HG02981 (cell line): Measurements from ENCODE around the gene TBX3.

Experiments used
- ATAC-seq: cut with Tn5 transposase; IDR thresholded peaks from one replicate; pipeline ENCODE4 v1.9.1; 2021; ENCODE audit warnings: mild to moderate bottlenecking, moderate library complexity; ENCODE audit not compliant: unreplicated experiment

TBX3 gene

GRCh38 chr12:114628199-114628598 is 55.8 kb downstream of the TBX3 start:
- ATAC-seq, result no peak

- no peak for ATAC-seq
Observed at GRCh38 chr12:114627393-114627792, 56.6 kb downstream of the TBX3 start.

GRCh38 chr12:114625294-114625851 is 58.6 kb downstream of the TBX3 start:
- no peak for ATAC-seq

- ATAC-seq, result no peak
Observed at GRCh38 chr12:114623737-114624136, 60.2 kb downstream of the TBX3 start.
